ENCODE data around the gene DISC1. TPM values are rescaled to one million over a fixed set of nuclear protein-coding genes. Genes with fewer than 3 reads are reported as not detected.
A peak's percentile ranks its signal among the peaks of the same experiment; 100 is the strongest.

DISC1 gene
- total RNA-seq, 3 donors from 2014 or later: 4.8 to 11.3 (median 8.9) TPM

DNA sequence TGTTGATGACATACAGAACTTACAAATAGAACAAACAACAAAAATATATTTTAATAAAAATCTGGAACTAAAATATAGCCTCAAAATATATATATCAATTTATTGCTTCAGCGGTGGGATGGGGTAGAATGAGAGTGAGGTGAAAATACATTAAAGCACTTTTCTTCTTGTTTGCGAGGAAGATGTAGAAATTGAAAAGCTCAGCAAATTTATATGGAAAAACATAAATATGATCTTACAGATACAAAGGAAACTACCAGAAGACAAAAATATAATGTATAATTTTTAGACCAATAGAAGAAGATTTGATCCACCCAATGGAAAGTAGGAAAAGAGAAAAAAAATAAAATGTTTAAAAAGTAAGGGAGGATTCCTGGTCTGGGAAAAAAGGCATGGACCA is 372.2 kb downstream of the DISC1 start:
- ATAC-seq: no peak
- TF ChIP-seq, protein P1, sequence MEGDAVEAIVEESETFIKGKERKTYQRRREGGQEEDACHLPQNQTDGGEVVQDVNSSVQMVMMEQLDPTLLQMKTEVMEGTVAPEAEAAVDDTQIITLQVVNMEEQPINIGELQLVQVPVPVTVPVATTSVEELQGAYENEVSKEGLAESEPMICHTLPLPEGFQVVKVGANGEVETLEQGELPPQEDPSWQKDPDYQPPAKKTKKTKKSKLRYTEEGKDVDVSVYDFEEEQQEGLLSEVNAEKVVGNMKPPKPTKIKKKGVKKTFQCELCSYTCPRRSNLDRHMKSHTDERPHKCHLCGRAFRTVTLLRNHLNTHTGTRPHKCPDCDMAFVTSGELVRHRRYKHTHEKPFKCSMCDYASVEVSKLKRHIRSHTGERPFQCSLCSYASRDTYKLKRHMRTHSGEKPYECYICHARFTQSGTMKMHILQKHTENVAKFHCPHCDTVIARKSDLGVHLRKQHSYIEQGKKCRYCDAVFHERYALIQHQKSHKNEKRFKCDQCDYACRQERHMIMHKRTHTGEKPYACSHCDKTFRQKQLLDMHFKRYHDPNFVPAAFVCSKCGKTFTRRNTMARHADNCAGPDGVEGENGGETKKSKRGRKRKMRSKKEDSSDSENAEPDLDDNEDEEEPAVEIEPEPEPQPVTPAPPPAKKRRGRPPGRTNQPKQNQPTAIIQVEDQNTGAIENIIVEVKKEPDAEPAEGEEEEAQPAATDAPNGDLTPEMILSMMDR (IDR thresholded peaks at IDR 0.05): no peak
- no peak overlapping the region for H3K4me3 ChIP-seq
- no peaks in the 10 kb centered on the region for H3K4me1 ChIP-seq (ENCODE audit: low read depth)
- no peaks in the 10 kb centered on the region for H3K9me3 ChIP-seq
- DNase-seq: no peak
- intact Hi-C loops (cut with DNase I, micrococcal nuclease): no loop called here
- H3K36me3 ChIP-seq (ENCODE audit: low read depth): no peaks in the 10 kb centered on the region

GRCh38 chr1:232005300-232005699 is 378.7 kb downstream of the DISC1 start:
- Histone ChIP-seq H3K36me3 (ENCODE audit: low read depth) (no peaks in the 10 kb centered on the region), H3K4me1 (ENCODE audit: low read depth) (no peaks in the 10 kb centered on the region), H3K9me3 (no peaks in the 10 kb centered on the region), H3K4me3 (no peak overlapping the region)
- no peak for ATAC-seq
- intact Hi-C loops (cut with DNase I, micrococcal nuclease): no loop called here
- TF ChIP-seq, protein P1 (IDR thresholded peaks at IDR 0.05): no peak
- no peak for DNase-seq

DNA sequence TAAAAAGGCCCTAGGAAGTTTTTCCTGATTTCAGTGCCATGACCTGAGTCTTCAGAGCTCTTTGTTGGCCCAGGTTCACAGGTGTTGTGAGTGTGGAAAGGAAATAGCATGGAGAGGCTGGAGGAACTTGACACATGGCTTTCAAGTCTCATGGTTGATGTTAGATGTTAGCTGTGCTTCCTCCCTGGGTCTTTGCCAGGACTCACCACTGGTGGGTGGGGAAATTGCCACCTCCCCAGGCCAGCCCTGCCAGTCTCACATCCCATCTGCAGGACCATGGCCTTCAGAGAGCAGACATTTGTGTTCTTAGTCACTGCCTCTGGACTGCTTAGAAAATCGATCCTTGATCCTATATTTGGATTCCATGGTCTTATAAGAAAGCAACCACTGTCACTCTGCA is 383.2 kb downstream of the DISC1 start:
- DNase-seq (peak in 2 of 3 donors; percentile 18 to 31), ATAC-seq (peak; percentile 49)
- peaks cover 13% of the 10 kb centered on the region for H3K4me1 ChIP-seq (ENCODE audit: low read depth)
- H3K4me3 ChIP-seq: no peak overlapping the region
- H3K36me3 ChIP-seq (ENCODE audit: low read depth): no peaks in the 10 kb centered on the region
- intact Hi-C loops (cut with DNase I, micrococcal nuclease): no loop called here
- no peaks in the 10 kb centered on the region for H3K9me3 ChIP-seq
- TF ChIP-seq, protein P1 (IDR thresholded peaks at IDR 0.05): no peak

DNA sequence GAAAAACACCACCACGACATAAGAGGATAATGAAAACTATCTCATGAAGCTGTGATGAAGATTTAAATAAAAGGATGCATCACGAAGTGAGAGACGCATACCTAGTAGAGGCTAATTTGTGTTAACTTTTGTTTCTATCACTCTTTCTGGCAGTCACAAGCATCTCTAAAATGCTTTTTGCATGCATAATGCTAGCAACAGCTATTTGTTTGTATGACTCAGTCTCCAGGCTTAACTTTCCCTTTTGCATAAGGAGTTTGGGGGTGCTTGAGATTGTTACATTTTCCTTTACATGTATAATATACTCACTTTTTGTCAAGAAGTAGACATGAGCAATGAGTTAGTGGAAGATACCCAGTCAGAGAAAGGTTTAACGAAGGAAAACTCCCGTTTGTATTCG is 385.4 kb downstream of the DISC1 start:
- Histone ChIP-seq H3K36me3 (ENCODE audit: low read depth) (no peaks in the 10 kb centered on the region), H3K9me3 (no peaks in the 10 kb centered on the region), H3K4me1 (ENCODE audit: low read depth) (peaks cover 13% of the 10 kb centered on the region), H3K4me3 (no peak overlapping the region)
- DNase-seq (no peak), ATAC-seq (no peak)
- intact Hi-C loops (cut with DNase I, micrococcal nuclease): no loop called here
- TF ChIP-seq, protein P1 (IDR thresholded peaks at IDR 0.05): no peak

DNA sequence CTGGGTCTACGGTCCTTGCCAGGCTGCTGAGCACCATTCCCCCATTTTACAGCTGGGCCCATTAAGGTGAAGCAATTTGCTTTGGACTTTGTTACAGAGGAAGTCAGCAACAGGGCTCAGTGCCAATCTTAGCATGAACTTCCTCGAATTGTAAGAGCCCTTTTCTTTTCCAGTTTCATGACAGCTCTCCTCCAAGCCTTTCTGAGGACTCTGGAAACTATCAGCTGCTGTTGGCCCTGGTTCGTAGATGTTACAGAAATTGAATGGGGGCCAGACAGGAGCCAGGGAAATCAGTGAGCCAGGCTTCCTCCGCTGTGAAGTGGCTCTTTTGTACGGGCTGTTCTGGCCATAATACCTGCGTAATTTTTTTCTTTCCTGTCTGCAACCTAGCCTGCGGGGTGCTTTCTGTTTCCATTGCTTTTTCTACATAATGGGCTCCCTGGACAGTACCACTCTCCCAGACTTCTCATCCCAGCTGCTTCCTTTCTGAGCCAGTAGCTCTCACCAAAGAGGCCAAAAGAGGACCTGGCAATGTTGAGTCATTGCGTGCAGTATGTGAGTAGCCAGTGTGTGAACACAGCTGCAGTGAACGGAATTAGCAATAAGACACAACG is 386.3 kb downstream of the DISC1 start:
- intact Hi-C loops (cut with DNase I, micrococcal nuclease): no loop called here

More for the DNA sequence above, 386.3 kb downstream of the DISC1 start:
- no peak overlapping the region for H3K4me3 ChIP-seq
- H3K9me3 ChIP-seq: no peaks in the 10 kb centered on the region
- peaks cover 13% of the 10 kb centered on the region for H3K4me1 ChIP-seq (ENCODE audit: low read depth)
- no peaks in the 10 kb centered on the region for H3K36me3 ChIP-seq (ENCODE audit: low read depth)
- TF ChIP-seq, protein P1 (IDR thresholded peaks at IDR 0.05): no peak
- peak; percentile 92 for ATAC-seq
- DNase-seq: peak in 2 of 3 donors; percentile 40 to 88
